Ovary (tissue), 9 donors: ENCODE measurements around the gene CCDC157. TPM values are rescaled to one million over a fixed set of nuclear protein-coding genes. Genes with fewer than 3 reads are reported as not detected.

Source experiments
- polyA plus RNA-seq, 2 donors: library from polyadenylated mRNA; stranded (reverse); fragments of 200-250 nt in 1 of 2; fragments of 350-450 nt in 1 of 2; fragmentation: Illumina TruSeq in 1 of 2; extraction: RNeasy Lipid Tissue Mini Kit (QIAGEN cat#74804) in 1 of 2; gene quantifications; one replicate each; pipeline ENCODE4 v1.2.3, GENCODE V29; 2013 to 2014
- small RNA-seq: library from RNA; depleted of rRNA; stranded (forward); fragments of <200 nt; gene quantifications from one replicate; pipeline ENCODE3, GENCODE V24; 2016
- total RNA-seq, 7 donors: library from RNA; depleted of rRNA in 2 of 7; stranded (reverse); fragments of >200 nt in 2 of 7; fragmentation: NEBNext Ultra II Directional in 3 of 7; extraction: Animal tissue kit (Norgen Biotek cat#: 25700) in 3 of 7; gene quantifications; one replicate each; pipeline versions ENCODE4 v1.1.0 to v1.2.4, GENCODE V29; 2016 to 2023
- donor health status: DM: no; HTN: no; CAD: no; lungs with moderate emphysema.
- donor health status: DM: no; HTN: no; CAD: no.
- donor health status: Bipolar disorder and iron deficiency.
- donor health status: DM: yes; HTN: yes; CAD: no.
- donor health status: DM: no; HTN: no; CAD: no.
- donor health status: DM: yes; HTN: yes; CAD: no.

CCDC157 gene
- total and polyA plus RNA-seq, 9 donors: 0.60 to 28.0 (median 2.4) TPM

Small RNAs within 50 kb of the gene (small RNA-seq; reads per million reads assigned to genes)
- not detected for gene AC004832.3
- not detected for gene RNU6-564P

Other genes with a start within 250 kb of the CCDC157 start
- gene LIF, start 110.2 kb upstream of the CCDC157 start, total RNA-seq: 1 to 10 TPM in 5 of 7 donors, under 1 TPM in 2; 0.35 to 8.3 (median 1.9) TPM
- 1 to 10 TPM; 1.1 to 3.1 TPM for gene LIF, start 110.2 kb upstream of the CCDC157 start, polyA plus RNA-seq
- 1 to 10 TPM in 4 of 7 donors, under 1 TPM in 2, not detected in 1; 0.73 to 4.5 (median 1.2) TPM for gene OSM, start 90.2 kb upstream of the CCDC157 start, total RNA-seq
- gene OSM, start 90.2 kb upstream of the CCDC157 start, polyA plus RNA-seq: under 1 TPM in 1 of 2 donors, not detected in 1; 0.46 TPM
- 10 to 100 TPM; 11.0 to 31.2 (median 20.6) TPM for gene CASTOR1, start 67.5 kb upstream of the CCDC157 start, total RNA-seq
- gene CASTOR1, start 67.5 kb upstream of the CCDC157 start, polyA plus RNA-seq: 10 to 100 TPM in 1 of 2 donors, 1 to 10 TPM in 1; 3.1 to 22.0 TPM
- 10 to 100 TPM; 19.6 to 39.3 (median 30.7) TPM for gene TBC1D10A, start 30.1 kb upstream of the CCDC157 start, total RNA-seq
- 10 to 100 TPM in 1 of 2 donors, 1 to 10 TPM in 1; 6.1 to 28.1 TPM for gene TBC1D10A, start 30.1 kb upstream of the CCDC157 start, polyA plus RNA-seq
- gene SF3A1, start 113 bp upstream of the CCDC157 start, total RNA-seq: 100 to 1,000 TPM in 5 of 7 donors, 10 to 100 TPM in 2; 36.4 to 211 (median 176) TPM
- gene SF3A1, start 113 bp upstream of the CCDC157 start, polyA plus RNA-seq: 10 to 100 TPM; 42.3 to 80.8 TPM
- 10 to 100 TPM in 5 of 7 donors, 1 to 10 TPM in 2; 6.1 to 26.1 (median 15.4) TPM for gene RNF215, start 30.4 kb downstream of the CCDC157 start, total RNA-seq
- 10 to 100 TPM in 1 of 2 donors, 1 to 10 TPM in 1; 2.9 to 13.6 TPM for gene RNF215, start 30.4 kb downstream of the CCDC157 start, polyA plus RNA-seq
- 10 to 100 TPM in 3 of 7 donors, 1 to 10 TPM in 4; 3.0 to 14.3 (median 9.0) TPM for gene SEC14L2, start 40.0 kb downstream of the CCDC157 start, total RNA-seq
- gene SEC14L2, start 40.0 kb downstream of the CCDC157 start, polyA plus RNA-seq: 1 to 10 TPM; 2.5 to 8.2 TPM
- gene MTFP1, start 68.8 kb downstream of the CCDC157 start, total RNA-seq: 10 to 100 TPM in 1 of 7 donors, 1 to 10 TPM in 6; 1.7 to 10.9 (median 7.1) TPM
- gene MTFP1, start 68.8 kb downstream of the CCDC157 start, polyA plus RNA-seq: 1 to 10 TPM; 3.8 to 4.0 TPM
- gene SEC14L3, start 115.0 kb downstream of the CCDC157 start, total RNA-seq: not detected
- gene SEC14L3, start 115.0 kb downstream of the CCDC157 start, polyA plus RNA-seq: not detected
- gene SEC14L4, start 148.7 kb downstream of the CCDC157 start, total RNA-seq: under 1 TPM in 5 of 7 donors, not detected in 2; 0.12 to 0.32 (median 0.23) TPM
- gene SEC14L4, start 148.7 kb downstream of the CCDC157 start, polyA plus RNA-seq: under 1 TPM; 0.15 to 0.19 TPM
- gene SEC14L6, start 189.7 kb downstream of the CCDC157 start, total RNA-seq: 1 to 10 TPM in 5 of 7 donors, under 1 TPM in 2; 0.92 to 2.8 (median 2.0) TPM
- gene SEC14L6, start 189.7 kb downstream of the CCDC157 start, polyA plus RNA-seq: 1 to 10 TPM; 1.0 to 1.7 TPM
- 1 to 10 TPM; 1.1 to 4.1 (median 1.9) TPM for gene GAL3ST1, start 217.7 kb downstream of the CCDC157 start, total RNA-seq
- 1 to 10 TPM in 1 of 2 donors, not detected in 1; 1.9 TPM for gene GAL3ST1, start 217.7 kb downstream of the CCDC157 start, polyA plus RNA-seq
- gene PES1, start 234.9 kb downstream of the CCDC157 start, total RNA-seq: 10 to 100 TPM; 29.0 to 82.3 (median 63.7) TPM
- gene PES1, start 234.9 kb downstream of the CCDC157 start, polyA plus RNA-seq: 10 to 100 TPM; 50.1 to 62.5 TPM